ENCODE measurements around the gene TMEM134. TPM values are rescaled to one million over a fixed set of nuclear protein-coding genes. Genes with fewer than 3 reads are reported as not detected.
A peak's percentile ranks its signal among the peaks of the same experiment; 100 is the strongest.

The TMEM134 gene
- total RNA-seq (10 to 100 TPM; 49.9 to 52.4 TPM), total RNA-seq (3.2 to 51.2 (median 22.6) reads per million in 172 experiments)
- polyA plus RNA-seq (2013, experiment 1 of 2) = 58.5 TPM
- polyA plus RNA-seq (2013, experiment 2 of 2) = 64.3 TPM

- Mint-ChIP-seq H3K27me3 (no peaks in the 10 kb centered on the region), H3K4me3 (peak within 1 kb of the TSS; percentile 91), H3K27ac (peak within 1 kb of the TSS; percentile 88), H3K9me3 (no peaks in the 10 kb centered on the region), H3K36me3 (ENCODE audit: low read depth) (no peaks in the 10 kb centered on the region), H3K4me1 (ENCODE audit: low read depth) (peaks cover 43% of the 10 kb centered on the region)
- peaks cover 57% of the 10 kb centered on the region for H3K4me1 ChIP-seq (ENCODE audit: insufficient read depth, low read length)
- ChIA-PET POLR2A (interaction anchor here (0.5 to 8.5 kb wide), 23 partner anchors 9 to 229 kb away, joined by 3 to 131 read pairs (median 7); partner anchors contain the start of genes AIP, CDK2AP2, PITPNM1 and POLD4), CTCF (interaction anchor here (0.7 to 3.0 kb wide), 16 partner anchors 11 to 118 kb away, joined by 3 to 28 read pairs (median 4); partner anchors contain the start of genes AIP, PITPNM1, PPP1CA and RAD9A)
- peaks cover 6% of the 10 kb centered on the region for H3K36me3 ChIP-seq (ENCODE audit: insufficient read depth, low read length)
- H3K27me3 ChIP-seq (ENCODE audit: control insufficient read depth in 1 of 2, insufficient read depth in 2 of 2, low read length in 2 of 2) = no peaks in the 10 kb centered on the region
- H3K4me3 ChIP-seq (ENCODE audit: low read length) = peak within 1 kb of the TSS; percentile 83
- no peaks in the 10 kb centered on the region for H3K9me3 ChIP-seq (ENCODE audit: control insufficient read depth in 1 of 2, insufficient read depth in 1 of 2, low read length in 2 of 2)
- ATAC-seq (ENCODE audit: poor library complexity) (peak; percentile 71), DNase-seq (peak; percentile 86 to 96 (median 92))
- peak within 1 kb of the TSS; percentile 66 to 81 for H3K27ac ChIP-seq (ENCODE audit: low read depth in 1 of 2, low read length in 2 of 2)
- intact Hi-C loops (cut with DNase I, micrococcal nuclease) = loop anchor here (1.0 to 5.0 kb wide), 10 partner anchors 13 to 78 kb away; partner anchors contain the start of genes CARNS1 (in 1 of the 2), PPP1CA (in 1 of the 2), PTPRCAP (in 1 of the 2) and RAD9A (in 1 of the 2)
- no peak for TF ChIP-seq CTCF (IDR thresholded peaks at IDR 0.05)
Observed at GRCh38 chr11:67468759-67469507, at the start of gene TMEM134. TSS of gene TMEM134 (minus strand) at chr11:67469251. CDS start at chr11:67469192, 59 bp downstream.

GRCh38 chr11:67517784-67518552 is 48.9 kb upstream of the TMEM134 start:
- no peak for DNase-seq
- Mint-ChIP-seq H3K27me3 (peaks cover 4% of the 10 kb centered on the region), H3K4me1 (ENCODE audit: low read depth) (no peaks in the 10 kb centered on the region), H3K4me3 (no peak overlapping the region), H3K9me3 (no peaks in the 10 kb centered on the region), H3K36me3 (ENCODE audit: low read depth) (no peaks in the 10 kb centered on the region), H3K27ac (no peak overlapping the region)
- POLR2A ChIA-PET = no interaction called here
- TF ChIP-seq CTCF (IDR thresholded peaks at IDR 0.05) = no peak
- intact Hi-C loops (cut with DNase I, micrococcal nuclease) = loop anchor here in 1 of 2 experiments (10.0 kb wide), 1 partner anchor 147 kb away; no protein-coding TSS in a partner anchor
- no peak overlapping the region for H3K4me3 ChIP-seq (ENCODE audit: low read length)
- H3K36me3 ChIP-seq (ENCODE audit: insufficient read depth, low read length) = no peaks in the 10 kb centered on the region
- CTCF ChIA-PET = no interaction called here
- no peak overlapping the region for H3K27ac ChIP-seq (ENCODE audit: low read depth in 1 of 2, low read length in 2 of 2)
- H3K9me3 ChIP-seq (ENCODE audit: control insufficient read depth in 1 of 2, insufficient read depth in 1 of 2, low read length in 2 of 2) = no peaks in the 10 kb centered on the region
- no peaks in the 10 kb centered on the region for H3K27me3 ChIP-seq (ENCODE audit: control insufficient read depth in 1 of 2, insufficient read depth in 2 of 2, low read length in 2 of 2)
- no peaks in the 10 kb centered on the region for H3K4me1 ChIP-seq (ENCODE audit: insufficient read depth, low read length)
- no peak for ATAC-seq (ENCODE audit: poor library complexity)

- intact Hi-C loops (cut with DNase I, micrococcal nuclease) = loop anchor here in 1 of 2 experiments (10.0 kb wide), 1 partner anchor 148 kb away; no protein-coding TSS in a partner anchor
- H3K4me1 ChIP-seq (ENCODE audit: insufficient read depth, low read length) = no peaks in the 10 kb centered on the region
- Mint-ChIP-seq H3K36me3 (ENCODE audit: low read depth) (no peaks in the 10 kb centered on the region), H3K4me3 (no peak overlapping the region), H3K27ac (no peak overlapping the region), H3K4me1 (ENCODE audit: low read depth) (no peaks in the 10 kb centered on the region), H3K9me3 (no peaks in the 10 kb centered on the region), H3K27me3 (peaks cover 4% of the 10 kb centered on the region)
- ATAC-seq (ENCODE audit: poor library complexity) (no peak), DNase-seq (no peak)
- no peaks in the 10 kb centered on the region for H3K9me3 ChIP-seq (ENCODE audit: control insufficient read depth in 1 of 2, insufficient read depth in 1 of 2, low read length in 2 of 2)
- CTCF ChIA-PET = no interaction called here
- no peak for TF ChIP-seq CTCF (IDR thresholded peaks at IDR 0.05)
- no peak overlapping the region for H3K27ac ChIP-seq (ENCODE audit: low read depth in 1 of 2, low read length in 2 of 2)
- POLR2A ChIA-PET = no interaction called here
- H3K4me3 ChIP-seq (ENCODE audit: low read length) = no peak overlapping the region
- no peaks in the 10 kb centered on the region for H3K36me3 ChIP-seq (ENCODE audit: insufficient read depth, low read length)
- H3K27me3 ChIP-seq (ENCODE audit: control insufficient read depth in 1 of 2, insufficient read depth in 2 of 2, low read length in 2 of 2) = peaks cover 0 to 5% of the 10 kb centered on the region in 2 experiments
Observed at GRCh38 chr11:67516806-67517205, 47.8 kb upstream of the TMEM134 start.

Measured in CD4-positive, alpha-beta T cell (primary cell).